ENCODE measurements around the gene ECPAS.
"Not testable (repeated sequence)": the region's sequence is repeated elsewhere in the genome, so short reads cannot be mapped to it uniquely, and the experiment has no call there.

ECPAS gene

DNA sequence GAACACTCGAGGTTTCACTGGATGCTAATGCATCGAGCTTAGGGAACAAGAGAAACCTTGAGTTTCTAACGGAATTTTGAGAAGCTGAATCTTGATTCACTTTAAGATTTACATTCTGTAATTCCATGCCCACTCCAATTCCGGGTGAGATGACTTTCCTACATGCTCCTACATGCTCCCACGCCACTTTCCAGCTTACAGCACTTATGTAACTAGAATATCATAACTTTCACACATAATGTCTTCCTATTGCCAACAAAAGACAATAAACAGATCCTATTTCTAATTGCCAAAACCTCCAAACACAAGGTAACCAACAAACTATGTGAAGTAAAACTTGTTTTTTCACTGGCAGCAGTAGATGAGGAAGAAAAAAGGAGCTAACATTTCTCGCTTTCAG is 72.9 kb downstream of the ECPAS start:
- no peak for DNase-seq (ENCODE audit: low spot score)

GRCh38 chr9:111407813-111408212 is 76.4 kb downstream of the ECPAS start:
- DNase-seq (ENCODE audit: low spot score), result no peak

GRCh38 chr9:111405701-111406100 is 78.5 kb downstream of the ECPAS start:
- no peak for DNase-seq (ENCODE audit: low spot score)

DNA sequence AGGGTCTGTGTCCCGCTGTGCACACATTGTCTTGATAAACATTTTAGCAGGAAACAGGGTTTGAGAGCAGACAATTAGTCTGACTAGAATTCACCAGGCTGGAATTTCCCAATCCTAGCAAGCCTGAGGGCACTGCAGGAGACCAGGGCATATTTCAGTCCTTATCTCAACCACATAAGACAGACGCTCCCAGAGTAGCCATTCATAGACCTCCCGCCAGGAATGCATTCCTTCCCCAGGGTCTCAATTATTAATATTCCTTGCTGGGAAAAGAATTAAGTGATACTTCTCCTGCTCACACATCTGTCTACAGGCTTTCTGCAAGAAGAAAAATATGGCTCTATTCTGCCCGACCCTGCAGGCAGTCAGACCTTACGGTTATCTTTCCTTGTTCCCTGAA is 82.7 kb downstream of the ECPAS start:
- not testable (repeated sequence) for DNase-seq (ENCODE audit: low spot score)

GRCh38 chr9:111400564-111400898 is 83.7 kb downstream of the ECPAS start:
- no peak for DNase-seq (ENCODE audit: low spot score)

DNA sequence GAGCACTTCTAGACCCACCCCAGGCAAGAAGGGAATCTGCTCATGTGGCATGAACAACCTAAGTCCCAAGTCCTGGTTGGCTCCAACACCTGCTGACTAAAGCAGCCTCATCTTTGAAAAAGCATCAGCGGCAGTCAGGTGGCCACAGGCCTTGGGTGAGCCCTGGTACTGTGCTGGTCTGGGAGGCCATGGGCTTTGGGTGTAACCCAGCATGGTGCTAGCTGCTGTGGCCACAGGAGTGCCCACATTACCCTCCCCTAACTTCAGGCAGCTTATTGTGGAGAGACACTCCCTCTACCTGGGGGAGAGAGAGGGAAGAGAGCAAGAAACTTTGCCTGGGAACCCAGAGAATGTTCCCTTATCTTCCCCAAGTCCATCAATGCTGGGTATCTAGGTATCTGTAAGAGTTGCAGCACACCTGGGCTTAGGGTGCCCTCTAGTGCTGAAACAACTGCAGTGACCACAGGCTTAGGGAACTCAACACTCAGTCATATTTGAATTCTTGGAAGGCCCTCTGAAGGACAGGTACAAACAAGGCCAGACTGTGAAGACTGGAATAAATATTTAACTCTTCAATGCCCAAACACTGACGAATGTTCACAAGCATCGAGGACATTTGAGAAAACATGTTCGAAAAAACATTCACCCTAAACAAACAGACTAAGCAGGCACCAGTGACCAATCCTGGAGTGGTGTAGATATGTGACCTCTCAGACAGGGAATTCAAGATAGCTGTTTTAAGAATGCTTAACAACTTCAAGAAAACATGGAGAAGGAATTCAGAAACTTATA is 84.2 kb downstream of the ECPAS start:
- peak; percentile 47 for DNase-seq (ENCODE audit: low spot score)

DNA sequence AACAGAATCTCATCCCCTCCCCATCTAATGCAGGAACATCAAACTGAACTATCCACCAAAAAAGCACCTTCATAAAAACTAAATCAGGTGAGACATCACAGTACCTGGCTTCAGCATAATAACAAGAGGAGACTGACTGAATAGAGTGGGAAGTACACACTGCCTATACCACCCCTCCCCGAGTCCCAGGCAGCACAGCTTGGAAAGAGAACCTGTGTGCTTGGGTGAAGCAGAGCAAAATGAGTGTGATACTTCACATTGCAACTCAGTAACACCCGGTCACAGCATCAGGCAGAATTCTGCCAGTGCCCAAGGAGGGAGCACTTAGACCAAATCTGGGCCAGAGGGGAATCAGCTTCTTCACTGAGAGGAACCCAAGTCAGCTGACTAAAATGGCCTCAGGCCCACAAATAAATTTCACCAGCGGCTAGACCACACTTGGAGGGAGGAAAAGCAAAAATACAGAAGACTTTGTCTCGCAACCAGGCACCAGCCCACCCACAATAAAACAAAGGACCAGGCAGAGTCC is 84.9 kb downstream of the ECPAS start:
- no peak for DNase-seq (ENCODE audit: low spot score)

- no peak for DNase-seq (ENCODE audit: low spot score)
These were observed 90.2 kb downstream of the ECPAS start for GRCh38 chr9:111393971-111394370.

DNA sequence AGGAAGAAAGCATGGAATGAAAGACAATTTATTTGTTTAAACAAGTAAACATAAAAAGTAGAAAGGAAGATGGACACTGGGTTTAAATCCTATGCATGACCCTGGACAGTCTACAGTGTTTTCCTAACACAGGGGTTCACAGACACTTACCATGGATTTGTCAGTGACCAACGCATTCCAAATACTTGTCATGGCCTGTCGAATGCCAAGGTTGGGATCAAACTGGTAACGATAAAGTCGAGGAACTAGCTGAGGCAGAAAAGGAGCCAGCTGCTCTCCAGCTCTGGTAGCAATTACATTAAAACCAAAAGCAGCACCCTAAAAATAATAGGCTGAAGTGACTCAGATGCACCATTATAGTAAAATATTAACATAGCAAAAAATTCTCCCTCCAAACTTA is 94.8 kb downstream of the ECPAS start:
- DNase-seq (ENCODE audit: low spot score), result no peak

DNA sequence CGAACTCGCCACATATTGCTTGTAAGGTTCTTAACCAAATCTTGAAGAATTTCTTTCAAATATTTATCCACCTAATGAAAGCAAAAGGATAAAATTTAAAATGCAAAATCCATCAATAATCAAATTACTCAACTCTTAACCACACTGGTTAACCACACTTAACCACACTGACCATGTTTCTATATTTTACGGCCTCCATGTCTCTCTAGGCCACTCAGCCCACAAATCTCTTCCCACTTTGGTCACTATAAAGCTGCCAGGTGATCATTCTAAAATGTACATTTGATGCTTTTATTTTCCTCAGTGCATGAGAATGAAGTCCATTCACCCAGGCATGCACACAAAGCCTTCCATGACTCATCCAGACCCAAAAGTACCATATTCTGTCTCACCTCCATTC is 97.8 kb downstream of the ECPAS start:
- DNase-seq (ENCODE audit: low spot score), result no peak

GRCh38 chr9:111381006-111381405 is 103.2 kb downstream of the ECPAS start:
- no peak for DNase-seq (ENCODE audit: low spot score)

DNA sequence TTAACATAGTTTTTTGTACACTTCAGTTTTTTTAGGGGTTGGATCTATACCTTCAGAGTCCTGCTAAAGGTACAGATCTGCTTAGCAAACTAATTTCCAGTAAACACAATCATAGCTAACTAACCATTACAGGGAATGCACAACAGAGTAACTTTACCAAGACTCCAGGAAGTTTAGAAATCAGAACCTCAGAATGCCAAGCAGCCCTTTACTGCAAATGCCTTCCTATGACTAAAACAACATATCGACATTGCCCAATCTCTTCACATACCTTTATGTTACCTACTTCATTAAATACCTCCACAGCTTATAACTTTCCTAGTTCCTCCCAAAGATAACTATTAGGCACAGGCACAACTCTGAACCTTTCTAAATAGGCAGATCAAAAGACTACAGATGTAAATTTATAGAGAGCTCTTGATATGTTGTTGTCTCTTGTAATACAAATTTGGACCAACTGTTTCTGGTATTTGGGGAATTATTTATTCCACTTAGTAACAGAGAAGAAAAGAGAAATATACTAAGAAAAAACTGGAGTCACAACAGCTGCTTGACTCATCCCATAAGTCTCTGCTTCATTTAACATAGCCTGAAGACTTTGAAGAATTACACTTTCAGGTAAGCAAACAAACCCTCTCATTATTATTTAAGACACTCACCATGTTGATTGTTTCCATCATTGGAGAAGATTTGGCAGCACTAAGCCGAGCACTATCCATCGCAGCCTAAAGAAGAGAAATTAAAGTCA is 108.2 kb downstream of the ECPAS start:
- DNase-seq (ENCODE audit: low spot score), result no peak

GRCh38 chr9:111375062-111375461 is 109.1 kb downstream of the ECPAS start:
- no peak for DNase-seq (ENCODE audit: low spot score)

DNA sequence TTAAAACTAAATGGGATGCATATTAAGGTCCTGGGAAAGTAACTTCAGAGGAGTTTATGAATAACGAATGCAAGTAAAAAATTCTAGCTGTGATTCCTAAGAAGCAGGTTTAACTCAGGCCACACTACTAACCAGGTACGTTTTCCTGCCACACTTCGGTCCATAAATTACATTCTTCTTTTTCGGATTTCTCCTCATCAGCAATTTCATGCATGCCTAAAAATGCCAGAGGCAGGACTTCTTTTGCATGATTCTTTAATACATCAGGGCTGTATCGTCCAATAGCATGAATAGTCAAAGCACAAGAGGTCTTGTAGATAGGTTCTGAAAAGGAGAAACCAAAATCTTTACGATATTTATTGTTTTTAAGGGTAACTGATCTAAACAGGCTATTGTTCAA is 111.9 kb downstream of the ECPAS start:
- DNase-seq (ENCODE audit: low spot score), result no peak

- no peak for DNase-seq (ENCODE audit: low spot score)
These were observed 117.2 kb downstream of the ECPAS start for GRCh38 chr9:111366978-111367377.

GRCh38 chr9:111362526-111362925 is 121.7 kb downstream of the ECPAS start:
- DNase-seq (ENCODE audit: low spot score), result no peak

DNA sequence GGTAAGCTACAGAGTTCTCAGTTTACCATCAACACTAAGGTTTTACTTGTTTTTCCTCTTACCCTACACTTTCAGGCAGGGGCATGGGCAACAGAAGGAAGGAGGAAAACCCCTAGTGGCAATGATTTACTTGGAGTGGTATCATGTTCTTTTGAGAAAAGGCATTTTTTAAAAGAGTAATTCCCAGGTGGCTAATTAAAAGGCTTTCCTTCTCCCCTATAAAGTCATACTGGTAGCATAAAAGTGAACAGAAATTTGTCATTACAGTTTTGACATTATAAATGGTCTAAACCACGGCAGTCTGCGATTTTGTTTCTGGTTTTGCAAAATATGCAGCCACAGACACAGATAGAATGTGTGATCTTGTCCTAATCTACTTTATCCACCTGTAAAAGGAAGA is 123.3 kb downstream of the ECPAS start:
- no peak for DNase-seq (ENCODE audit: low spot score)

GRCh38 chr9:111356481-111357244 is 127.5 kb downstream of the ECPAS start:
- DNase-seq (ENCODE audit: low spot score), result peak; percentile 23

- DNase-seq (ENCODE audit: low spot score), result no peak
These were observed 131.6 kb downstream of the ECPAS start for GRCh38 chr9:111352545-111352944.

DNA sequence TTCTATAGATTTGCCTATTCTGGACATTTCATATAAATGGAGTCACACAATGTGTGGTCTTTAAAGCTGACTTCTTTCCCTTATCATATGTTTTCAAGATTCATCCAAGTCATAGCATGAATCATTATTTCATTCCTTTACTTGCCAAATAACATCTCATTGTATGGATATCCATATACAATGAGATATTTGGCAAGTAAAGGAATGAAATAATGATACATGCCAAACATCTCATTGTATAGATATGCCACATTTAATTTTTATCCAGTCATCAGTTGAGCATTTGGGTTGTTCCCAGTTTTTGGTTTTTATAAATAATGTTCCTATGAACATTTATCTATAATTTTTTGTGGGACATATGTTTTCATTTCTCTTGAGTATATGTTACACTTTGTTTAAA is 133.6 kb downstream of the ECPAS start:
- DNase-seq (ENCODE audit: low spot score), result no peak

DNA sequence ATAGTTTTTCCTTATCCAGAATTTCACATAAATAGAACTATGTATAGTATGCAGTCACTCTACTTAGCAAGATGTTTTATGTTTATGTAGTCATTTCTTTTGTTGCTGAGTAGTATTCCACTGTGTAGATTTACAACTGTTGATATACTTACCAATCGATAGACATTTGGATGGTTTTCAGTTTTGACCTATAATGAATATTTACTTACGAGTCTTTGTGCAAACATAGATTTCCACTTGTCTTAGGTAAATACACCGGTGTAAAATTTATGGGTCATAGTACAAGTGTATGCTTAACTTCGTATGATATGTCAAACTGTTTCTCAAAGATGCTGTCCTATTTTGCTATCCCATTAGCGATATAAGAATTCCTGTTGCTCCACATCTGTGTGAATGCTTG is 134.4 kb downstream of the ECPAS start:
- no peak for DNase-seq (ENCODE audit: low spot score)

DNA sequence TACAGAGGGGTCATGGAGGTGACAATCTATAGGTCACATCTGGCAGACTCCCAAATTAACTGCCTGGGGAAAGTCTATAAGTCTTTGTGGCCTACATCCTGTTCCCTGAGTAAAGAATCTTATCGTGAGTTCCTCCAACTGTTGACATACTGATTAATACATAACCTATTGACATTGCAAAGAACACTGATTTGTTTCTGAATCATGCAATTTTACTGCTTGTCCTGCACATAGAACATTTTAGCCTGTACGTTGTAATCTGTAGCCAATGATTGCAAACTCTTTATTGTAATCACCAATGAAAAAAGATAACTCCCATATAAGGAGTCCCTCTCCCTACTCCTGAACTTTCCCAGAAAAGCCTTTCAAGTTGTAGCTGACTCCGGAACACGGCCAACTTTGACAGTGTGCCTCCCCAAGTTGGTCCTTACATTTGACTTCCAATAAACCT is 135.3 kb downstream of the ECPAS start:
- no peak for DNase-seq (ENCODE audit: low spot score)

Measured in iPS-NIHi11 (cell line).